GM19467 (cell line): ENCODE results near the gene GLMP.
"Not testable (repeated sequence)": the region's sequence is repeated elsewhere in the genome, so short reads cannot be mapped to it uniquely, and the experiment has no call there.

Experiments used
- ATAC-seq: cut with Tn5 transposase; IDR thresholded peaks from one replicate; pipeline ENCODE4 v1.9.1; 2021; ENCODE audit warnings: mild to moderate bottlenecking, moderate library complexity; ENCODE audit not compliant: unreplicated experiment

GLMP gene, protein sequence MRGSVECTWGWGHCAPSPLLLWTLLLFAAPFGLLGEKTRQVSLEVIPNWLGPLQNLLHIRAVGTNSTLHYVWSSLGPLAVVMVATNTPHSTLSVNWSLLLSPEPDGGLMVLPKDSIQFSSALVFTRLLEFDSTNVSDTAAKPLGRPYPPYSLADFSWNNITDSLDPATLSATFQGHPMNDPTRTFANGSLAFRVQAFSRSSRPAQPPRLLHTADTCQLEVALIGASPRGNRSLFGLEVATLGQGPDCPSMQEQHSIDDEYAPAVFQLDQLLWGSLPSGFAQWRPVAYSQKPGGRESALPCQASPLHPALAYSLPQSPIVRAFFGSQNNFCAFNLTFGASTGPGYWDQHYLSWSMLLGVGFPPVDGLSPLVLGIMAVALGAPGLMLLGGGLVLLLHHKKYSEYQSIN

DNA sequence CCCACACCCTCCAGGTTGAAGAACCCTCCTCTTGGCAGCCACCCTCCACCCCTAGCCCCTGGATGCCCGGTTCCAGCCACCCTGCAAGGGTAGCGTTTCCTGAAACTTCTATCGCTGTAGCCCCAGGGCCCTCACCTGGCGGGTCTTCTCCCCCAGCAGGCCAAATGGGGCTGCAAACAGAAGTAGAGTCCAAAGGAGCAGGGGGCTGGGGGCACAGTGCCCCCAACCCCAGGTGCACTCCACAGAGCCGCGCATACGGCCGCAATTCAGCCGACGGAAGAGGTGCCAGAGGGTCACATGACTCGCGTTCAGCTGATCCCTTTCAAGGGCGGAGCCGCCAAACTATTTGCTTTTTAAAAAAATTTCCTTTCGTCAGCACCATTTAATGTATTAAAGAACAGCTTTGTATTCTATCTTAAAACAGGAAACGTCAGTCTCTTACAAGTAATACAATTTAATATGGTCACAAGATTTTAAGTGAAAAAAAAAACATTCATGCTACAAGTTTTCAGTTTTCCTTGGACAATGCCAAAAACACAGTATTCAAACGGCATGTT, at the start of gene GLMP:
GLMP (minus strand) TSS at position 289 of the 557 bp plus-strand sequence; CDS start at position 255, 34 bp downstream.
- no peak for ATAC-seq

DNA sequence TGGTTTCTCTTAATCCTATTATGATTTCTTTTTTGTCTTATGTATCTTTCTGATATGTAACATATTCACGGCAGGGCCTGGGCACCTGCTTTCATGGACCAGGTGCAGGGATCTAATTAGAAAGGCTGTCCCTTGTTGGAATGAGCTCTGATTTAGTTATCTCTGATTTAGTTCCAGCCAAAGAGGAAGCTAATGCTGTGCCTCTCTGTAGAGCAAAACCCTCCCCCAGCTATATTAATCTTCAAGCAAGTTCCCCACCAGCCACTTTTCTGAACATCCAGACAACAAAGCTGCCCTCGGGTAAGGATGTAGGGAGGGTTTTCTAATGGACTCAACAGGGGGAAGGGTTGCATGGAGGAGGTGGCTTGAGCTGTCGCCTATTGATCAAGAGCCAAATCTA, 48.9 kb upstream of the GLMP start:
- ATAC-seq, result no peak

DNA sequence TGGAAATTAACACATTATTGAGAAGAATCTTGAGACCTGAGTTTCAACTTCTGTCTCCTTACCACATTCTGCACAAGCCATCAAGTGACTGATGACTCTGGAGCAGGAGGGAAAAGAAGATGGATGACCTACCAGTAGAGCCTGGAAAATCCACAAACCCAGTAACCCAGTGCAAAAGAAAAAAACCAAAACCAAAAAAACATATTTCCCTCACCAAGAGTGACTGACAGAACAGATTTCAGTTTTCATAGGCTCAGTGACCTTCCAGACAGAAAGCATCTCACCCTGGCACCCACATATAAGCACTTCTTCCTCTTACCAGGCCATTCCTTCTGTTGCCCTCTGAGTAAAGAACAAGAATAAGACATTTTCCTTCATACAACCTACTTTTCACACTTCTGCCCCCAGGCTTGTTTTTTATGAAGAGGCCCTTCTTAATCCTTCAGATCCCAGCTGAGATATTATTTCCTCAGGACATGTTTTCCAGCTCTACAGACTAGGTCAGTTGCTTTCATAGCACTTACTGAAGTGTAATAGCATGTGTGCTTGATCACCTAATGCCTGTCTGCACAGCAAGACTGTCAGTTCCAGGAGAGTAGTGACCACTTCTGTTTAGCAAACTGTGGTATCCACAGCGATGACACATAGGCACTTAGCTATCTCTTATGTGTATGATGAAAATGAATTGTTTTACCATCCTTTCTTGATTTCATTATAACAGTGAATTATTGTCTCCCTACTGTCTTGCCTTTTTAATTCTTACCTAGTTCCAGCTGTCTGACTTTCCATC, 46.9 kb upstream of the GLMP start:
- no peak for ATAC-seq

DNA sequence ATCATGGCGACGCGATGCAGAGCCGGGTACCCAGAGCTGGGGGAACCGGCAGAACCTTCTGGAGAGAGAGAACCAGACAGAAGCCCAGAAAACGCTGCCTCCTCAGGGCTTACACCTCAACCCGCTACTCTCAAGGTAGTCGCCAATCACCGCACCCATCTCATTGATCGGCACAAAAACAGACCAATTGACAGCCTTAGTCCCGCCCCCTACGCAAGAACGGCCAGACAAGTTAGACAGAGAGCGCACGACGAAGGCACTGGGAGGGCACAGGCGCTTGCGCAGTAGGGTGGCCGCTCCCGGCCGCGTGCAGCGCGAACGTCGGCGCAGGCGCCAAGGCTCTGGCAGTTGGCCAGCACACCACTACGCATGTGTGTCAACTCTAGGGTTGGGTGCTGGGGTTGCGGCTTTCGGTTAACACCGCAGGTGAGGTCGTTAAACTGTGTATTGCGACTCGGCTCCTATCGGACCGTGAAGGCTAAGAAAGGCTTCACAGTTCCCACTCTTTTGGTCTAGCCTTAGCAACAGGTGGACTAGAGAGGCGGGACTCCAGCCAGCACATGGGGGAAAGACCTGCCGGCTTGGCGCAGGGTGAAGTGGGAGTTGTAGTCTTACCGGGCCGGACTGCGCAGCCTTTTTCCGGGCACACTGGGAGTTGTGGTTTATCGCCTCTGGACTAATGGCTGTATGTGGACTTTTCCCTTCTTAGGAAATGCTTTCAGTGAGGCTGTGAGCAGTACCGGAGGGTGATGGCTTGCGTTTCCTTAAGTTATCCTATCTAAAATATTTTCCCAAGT, 42.9 kb upstream of the GLMP start, which contains the start of the genes CCT3 and TSACC:
CCT3 (minus strand) TSS at position 113 of the 797 bp plus-strand sequence; CDS start at position 5, 108 bp downstream.
TSACC (plus strand) TSS at position 347 of the 797 bp plus-strand sequence. CDS start 1,232 bp downstream, outside the sequence.
- peak; percentile 76 for ATAC-seq

DNA sequence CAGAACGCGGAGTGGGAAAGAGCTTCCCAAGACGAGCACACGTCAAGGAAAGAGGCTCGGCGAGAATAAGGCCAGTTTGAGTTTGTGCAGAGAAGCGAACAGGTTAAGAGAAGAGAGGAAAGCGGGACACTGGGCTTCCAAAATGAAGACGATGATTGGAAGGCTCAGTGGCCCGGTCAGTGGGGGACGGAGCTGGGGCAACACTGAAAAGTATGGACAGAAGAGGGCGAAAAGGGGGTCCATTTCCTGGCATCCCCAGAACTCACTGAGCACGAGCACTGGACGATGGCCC, 42.4 kb upstream of the GLMP start:
- peak; percentile 3 for ATAC-seq

DNA sequence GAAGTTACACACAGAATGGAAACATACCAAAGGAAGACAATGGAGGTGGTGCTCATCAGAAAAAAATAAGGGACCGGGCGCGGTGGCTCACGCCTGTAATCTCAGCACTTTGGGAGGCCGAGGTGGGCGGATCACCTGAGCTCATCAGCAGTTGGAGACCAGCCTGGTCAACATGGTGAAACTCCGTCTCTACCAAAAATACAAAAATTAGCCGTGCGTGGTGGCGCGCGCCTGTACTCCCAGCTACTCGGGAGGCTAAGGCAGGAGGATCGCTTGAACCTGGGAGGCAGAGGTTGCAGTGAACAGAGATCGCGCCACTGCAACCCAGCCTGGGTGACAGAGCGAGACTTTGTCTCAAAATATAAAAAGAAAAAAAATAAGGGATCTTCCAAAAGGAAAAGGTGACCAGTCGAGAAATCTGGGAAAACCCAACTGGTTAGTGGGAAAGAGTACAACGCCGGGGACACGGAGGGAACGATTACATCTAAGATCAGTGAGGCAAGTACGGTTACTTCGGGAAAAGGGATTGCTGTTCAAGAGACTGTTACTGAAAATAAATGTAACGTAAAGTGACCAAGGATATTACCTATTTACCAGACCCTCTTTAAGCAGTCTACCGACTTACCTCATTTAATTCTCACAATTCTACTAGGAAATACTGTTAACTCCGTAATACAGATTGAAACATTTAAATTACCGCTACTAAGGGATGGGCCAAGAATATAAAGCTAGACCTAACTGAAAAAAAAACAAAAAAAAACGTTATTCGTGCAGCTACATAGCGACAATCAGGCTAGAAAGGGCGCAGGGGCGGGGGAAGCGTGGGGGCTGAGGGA, 41.8 kb upstream of the GLMP start:
- ATAC-seq, result no peak

DNA sequence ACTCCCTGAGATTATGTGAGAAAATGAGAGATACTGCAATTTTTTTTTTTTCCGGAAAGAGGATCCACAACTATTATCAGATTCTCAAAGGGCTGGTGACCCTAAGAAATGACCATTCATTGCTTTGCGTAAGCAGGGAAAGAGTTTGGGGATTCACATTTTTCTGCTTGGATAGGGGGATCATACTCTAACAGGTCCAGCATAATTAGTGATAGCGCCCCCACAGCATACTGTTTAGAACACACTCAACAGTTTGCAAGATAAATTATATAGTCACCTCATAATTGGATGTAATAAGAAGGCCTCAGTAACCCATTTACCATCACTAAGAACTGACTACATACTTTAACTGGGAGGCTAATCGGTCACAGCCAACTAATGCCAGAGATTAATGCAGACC, 40.8 kb upstream of the GLMP start:
- no peak for ATAC-seq

DNA sequence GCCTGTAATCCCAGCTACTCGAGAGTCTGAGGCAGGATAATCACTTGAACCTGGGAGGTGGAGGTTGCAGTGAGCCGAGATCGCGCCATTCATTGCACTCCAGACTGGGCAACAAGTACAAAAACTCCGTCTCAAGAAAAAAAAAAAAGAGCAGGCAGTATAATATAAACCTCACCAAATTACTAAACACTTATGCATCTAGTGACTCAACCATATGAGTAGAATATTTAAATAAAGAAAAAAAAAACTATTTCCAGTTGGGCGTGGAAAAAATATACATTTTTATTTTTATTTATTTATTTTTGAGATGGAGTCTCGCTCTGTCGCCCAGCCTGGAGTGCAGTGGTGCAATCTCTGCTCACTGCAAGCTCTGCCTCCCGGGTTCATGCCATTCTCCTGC, 27.7 kb upstream of the GLMP start:
- not testable (repeated sequence) for ATAC-seq

DNA sequence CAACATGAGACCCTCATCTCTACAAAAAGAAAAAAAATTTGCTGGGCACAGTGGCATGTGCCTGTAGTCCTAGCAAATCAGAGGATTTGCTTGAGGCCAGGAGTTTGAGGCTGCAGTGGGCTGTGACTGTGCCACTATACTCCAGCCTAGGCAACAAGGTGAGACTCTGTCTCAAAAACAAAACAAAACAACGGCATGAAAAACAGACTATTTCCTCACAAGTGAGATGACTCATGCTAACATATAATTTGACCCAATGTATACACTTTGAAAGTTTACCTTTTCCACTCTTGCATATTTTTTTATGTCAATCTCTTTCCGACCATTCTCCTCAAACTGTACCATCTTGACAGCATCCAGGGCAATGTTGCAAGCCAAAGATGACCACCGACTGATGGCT, 25.1 kb upstream of the GLMP start:
- no peak for ATAC-seq

DNA sequence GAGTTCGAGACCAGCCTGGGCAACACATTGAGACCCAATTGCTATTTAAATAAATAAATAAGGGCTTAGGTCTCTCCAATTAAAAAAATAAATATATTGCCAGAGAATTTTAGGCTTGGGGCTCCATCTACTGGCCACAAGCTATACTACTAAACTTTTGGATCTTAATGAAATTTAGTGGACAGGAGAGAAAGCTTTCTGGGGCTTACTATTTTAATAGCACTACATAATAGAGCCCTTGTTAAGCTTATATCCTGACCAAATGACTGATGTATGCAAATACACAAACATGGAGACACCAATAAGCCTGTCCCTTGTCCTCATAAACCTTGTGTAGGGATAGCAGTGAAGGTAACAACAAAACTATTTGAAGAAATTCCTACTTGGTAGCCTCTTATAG, 24.2 kb upstream of the GLMP start:
- no peak for ATAC-seq

DNA sequence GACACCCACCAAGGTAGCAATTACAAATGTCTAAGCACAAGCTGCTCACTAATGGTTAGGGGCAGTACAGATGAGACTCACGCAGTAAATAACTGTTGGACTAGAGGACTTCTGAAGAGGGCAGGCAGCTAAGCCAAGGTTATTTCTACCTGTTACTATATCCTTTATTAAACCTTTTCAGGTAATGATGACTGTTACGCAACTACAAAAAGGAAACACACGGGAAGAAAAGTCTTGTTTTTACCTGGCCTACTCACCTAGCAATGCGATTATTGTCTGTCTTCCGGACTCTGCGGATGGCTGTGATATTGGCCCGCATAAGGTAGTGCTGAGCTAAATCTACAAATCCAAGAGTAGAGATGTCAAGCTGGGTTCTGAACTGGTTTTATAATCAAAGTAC, 21.4 kb upstream of the GLMP start:
- no peak for ATAC-seq

DNA sequence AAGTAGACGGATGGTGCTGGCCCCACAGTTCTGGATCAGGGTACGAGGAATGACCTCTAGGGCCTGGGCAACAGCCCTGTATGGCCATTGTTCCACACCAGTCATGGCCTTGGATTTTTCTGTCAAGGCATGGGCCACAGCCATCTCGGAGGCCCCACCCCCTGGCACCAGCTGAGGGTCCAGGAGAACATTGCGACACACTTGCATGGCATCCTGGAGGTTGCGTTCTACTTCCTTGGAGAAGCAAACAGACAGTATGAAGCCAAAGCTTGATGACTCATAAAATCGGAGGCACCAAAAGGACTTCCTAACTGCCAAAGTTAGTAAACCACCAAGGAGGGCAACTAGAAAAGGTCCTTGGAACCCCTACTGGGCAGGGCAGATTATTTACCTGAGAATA, 15.5 kb upstream of the GLMP start:
- ATAC-seq, result no peak

DNA sequence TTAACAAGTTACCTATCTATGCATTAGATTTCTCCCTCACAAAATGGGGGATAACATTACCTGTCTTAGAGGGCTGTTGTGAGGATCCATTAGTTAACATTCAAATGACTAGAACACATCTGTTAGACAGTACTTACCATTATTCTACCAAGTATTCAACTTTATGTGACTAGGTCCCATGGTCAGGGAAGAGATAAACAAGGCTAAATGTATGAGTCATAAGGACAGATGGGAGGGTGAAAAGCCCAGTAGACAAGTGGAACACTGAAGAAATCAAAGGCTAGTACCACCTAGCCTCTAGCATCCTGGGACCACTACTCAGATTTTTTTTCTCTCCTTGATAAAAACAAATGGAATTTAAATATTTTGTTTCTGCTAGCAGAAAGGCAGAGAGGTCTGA, 12.6 kb upstream of the GLMP start:
- no peak for ATAC-seq

DNA sequence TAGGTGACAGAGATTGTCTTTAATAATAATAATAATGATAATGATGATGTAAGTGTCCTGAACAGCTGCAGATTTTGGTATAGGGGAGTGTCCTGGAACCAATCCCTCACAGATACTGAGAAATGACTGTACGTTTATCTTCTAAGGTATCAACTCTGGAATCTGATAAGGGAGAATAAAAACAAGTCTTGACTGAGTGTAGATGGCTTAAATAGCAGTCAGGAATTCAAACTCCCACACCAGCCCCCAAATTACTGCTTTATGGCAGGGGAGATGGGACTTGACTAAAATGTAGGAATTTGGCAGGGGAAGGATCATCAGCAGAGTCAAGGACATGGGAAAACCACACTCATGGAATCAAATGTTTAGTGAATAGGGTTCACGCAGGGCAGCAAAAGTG, 9.7 kb upstream of the GLMP start:
- no peak for ATAC-seq

DNA sequence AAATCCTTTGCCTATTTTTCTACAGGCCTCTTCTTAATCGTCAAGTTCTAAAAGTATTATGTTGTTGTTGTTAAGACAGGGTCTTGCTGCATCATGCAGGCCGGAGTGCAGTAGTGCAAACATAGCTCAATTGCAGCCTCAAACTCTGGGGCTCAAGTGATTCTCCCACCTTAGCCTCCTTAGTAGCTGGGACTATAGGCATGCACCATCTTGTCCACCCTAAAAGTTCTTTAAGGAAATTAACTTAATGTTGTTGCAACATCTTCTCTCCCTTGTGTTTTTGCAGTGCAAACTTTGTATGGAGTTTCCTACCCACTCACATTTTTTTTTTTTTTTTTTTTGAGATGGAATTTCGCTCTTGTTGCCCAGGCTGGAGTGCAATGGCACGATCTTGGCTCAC, 7.8 kb upstream of the GLMP start:
- no peak for ATAC-seq

DNA sequence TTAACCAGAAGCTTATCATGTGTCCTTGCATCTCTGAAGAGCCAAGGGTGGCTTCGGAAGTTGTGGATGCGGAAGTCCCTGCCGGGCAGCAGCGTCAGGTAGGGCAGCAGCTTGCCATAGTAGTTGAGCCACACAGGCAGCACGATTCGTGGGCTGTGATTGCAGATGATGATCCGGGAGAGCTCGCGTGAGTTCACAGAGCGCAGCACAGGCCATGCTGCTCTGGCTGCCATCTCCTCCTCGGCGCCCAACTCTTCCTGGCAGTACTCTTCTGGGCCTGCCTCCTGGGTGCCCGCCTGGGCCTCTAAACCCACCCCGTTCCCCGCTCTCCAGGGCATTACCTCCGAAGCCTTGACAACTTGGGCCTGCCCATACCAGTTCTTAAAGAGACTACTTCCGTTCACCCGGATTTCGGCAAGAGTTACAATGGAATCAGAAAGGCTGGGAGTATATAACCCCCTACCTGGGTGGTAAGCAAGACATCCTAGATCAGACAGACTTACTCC, 3.4 kb upstream of the GLMP start, which contains the start of gene VHLL:
VHLL (minus strand) TSS at position 456 of the 506 bp plus-strand sequence; CDS start at position 338, 118 bp downstream.
- no peak for ATAC-seq

DNA sequence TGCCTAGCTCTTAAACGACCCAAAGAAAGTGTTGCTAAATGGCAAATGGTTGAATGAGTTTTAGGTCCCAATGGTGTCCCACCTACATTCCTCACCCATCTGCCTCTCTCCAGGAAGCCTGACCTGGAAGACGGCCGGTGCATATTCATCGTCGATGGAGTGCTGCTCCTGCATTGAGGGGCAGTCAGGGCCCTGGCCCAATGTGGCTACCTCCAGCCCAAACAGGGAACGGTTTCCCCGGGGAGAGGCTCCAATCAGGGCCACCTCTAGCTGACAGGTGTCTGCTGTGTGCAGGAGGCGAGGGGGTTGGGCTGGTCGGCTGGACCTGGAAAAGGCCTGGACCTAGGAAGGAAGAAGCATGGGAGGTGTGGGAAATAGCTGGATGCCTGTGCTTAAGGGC, 1.6 kb downstream of the GLMP start:
- no peak for ATAC-seq

DNA sequence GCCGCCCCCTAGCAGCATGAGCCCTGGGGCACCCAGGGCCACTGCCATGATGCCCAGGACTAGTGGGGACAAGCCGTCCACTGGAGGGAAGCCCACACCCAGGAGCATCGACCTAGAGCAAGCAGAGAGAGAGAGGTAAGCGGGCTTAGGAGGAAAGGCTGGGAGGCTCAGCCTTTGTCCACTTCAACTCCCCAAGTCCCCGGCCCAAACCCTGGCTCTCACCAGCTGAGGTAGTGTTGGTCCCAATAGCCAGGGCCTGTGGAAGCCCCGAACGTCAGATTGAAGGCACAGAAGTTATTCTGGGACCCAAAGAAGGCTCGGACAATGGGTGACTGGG, 2.4 kb downstream of the GLMP start:
- no peak for ATAC-seq

DNA sequence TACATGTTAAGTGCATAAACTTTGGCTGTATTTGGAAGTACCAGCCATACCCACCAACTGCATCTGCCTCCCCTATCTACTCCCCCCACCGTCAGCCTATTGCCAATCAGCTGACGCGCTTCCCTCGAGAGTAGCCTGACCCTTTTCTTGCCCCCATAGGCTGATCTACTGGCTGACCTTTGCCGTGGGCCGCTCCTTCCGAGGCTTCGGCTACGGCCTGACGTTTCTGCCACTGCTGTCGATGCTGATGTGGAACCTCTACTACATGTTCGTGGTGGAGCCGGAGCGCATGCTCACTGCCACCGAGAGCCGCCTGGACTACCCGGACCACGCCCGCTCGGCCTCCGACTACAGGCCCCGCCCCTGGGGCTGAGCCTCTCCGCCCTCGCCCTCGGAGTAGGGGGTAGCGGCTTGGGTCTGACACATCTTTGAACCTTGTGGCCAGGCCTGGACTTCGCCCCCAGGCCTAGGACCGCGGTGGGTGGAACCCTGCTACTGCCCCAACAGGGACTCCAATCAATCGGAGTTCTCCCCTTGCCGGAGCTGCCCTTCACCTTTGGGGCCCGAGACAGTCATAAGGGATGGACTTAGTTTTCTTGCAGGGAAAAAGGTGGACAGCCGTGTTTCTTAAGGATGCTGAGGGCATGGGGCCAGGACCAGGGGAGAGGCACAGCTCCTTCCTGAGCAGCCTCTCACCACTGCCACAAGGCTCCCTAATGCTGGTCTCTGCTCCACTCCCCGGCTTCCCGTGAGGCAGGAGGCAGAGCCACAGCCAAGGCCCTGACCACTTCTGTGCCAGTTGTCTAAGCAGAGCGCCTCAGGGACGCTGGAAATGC, 4.0 kb downstream of the GLMP start:
- no peak for ATAC-seq
